OCI-M2 (cell line): ENCODE measurements around the gene STRA6.
"Not testable (repeated sequence)": the region's sequence is repeated elsewhere in the genome, so short reads cannot be mapped to it uniquely, and the experiment has no call there.

ENCODE experiments used
- DNase-seq: peaks from one replicate; lab custom pipeline; 2025; ENCODE audit not compliant: unreplicated experiment; lab: John Stamatoyannopoulos, UW

The STRA6 gene

GRCh38 chr15:74165461-74165860, 37.1 kb downstream of the STRA6 start:
- no peak for DNase-seq

DNA sequence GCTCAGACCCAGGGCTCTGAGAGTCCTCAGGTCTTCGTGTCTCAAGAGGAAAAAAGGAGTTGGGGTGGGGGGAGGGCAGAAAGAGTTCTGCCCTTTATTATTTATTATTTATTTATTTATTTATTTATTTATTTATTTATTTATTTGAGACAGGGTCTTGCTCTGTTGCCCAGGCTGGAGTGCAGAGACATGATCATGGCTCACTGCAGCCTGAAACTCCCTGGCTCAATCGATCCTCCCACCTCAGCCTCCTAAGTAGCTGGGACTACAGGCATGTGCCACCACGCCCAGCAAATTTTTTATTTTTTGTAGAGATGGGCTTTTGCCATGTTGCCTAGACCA, 40.4 kb downstream of the STRA6 start:
- DNase-seq, result not testable (repeated sequence)

DNA sequence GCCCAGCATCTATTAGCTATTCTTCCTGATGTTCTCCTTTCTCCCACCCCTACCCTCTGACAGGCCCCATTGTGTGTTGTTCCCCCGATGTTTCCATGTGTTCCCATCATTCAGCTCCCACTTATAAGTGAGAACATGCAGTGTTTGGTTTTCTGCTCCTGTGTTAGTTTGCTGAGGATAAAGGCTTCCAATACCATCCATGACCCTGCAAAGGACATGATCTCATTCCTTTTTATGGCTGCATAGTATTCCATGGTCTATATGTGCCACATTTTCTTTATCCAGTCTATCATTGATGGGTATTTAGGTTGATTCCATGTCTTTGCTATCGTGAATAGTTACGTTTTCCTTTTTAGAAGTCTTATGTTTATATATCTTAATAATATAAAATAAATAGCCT, 42.2 kb downstream of the STRA6 start:
- not testable (repeated sequence) for DNase-seq

- no peak for DNase-seq
Observed at GRCh38 chr15:74159773-74160172, 42.8 kb downstream of the STRA6 start.

- DNase-seq, result no peak
Observed at GRCh38 chr15:74158855-74159650, 43.5 kb downstream of the STRA6 start.

GRCh38 chr15:74157868-74158827, 44.4 kb downstream of the STRA6 start:
- DNase-seq, result no peak

DNA sequence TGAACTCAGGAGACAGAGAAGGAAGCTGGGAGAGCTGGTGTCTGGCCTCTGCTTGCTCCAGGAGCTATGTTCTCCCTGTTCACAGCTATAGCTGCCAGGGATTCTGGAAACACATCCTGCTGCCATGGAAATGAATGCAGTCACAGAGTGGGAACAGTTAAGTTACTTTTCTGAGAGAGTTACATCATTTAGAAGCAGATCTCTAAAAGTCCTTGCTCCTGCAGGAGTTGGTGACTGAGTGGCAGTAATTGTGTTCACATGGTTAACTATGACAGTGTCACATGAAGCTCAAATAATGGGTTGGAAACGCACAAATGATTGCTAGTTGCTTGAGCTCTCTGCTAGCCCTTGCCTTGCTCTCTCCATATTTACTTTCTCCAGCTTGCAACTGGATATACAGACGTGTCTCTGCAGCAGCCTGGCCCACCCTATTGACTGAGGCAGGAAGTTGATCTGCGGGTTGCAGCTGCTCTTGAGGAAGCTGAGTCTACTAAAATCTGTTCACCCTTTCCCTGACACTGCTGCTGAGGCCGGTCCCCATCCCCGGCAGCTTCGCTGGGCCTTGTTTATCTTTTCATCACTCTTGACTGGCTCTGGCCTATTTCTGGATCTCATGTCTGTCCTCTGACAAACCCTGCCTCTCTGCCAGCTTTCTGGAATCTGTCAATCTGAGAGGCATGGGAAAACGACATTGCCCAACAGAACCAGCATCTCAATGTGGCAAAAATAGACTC, 45.7 kb downstream of the STRA6 start:
- DNase-seq, result no peak

- no peak for DNase-seq
Observed at GRCh38 chr15:74155766-74156417, 46.7 kb downstream of the STRA6 start.

DNA sequence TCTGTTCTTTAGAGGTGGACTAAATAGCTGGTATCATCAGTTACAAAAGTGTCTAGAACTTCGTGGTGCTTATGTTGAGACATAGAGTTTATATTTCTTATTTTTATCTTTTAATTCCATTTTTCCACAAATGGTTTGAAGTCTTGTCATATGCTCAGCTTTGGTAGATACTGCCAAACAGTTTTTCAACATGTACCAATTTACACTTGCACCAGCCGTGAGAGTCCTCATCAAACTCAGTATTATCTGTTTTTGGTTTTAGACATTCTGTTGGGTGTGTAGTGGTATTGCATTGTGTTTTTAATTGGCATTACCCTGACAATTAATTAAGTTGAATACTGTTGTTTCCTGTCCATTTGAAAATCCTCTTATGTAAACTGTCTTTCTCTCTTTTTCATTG, 55.5 kb downstream of the STRA6 start:
- DNase-seq, result no peak

DNA sequence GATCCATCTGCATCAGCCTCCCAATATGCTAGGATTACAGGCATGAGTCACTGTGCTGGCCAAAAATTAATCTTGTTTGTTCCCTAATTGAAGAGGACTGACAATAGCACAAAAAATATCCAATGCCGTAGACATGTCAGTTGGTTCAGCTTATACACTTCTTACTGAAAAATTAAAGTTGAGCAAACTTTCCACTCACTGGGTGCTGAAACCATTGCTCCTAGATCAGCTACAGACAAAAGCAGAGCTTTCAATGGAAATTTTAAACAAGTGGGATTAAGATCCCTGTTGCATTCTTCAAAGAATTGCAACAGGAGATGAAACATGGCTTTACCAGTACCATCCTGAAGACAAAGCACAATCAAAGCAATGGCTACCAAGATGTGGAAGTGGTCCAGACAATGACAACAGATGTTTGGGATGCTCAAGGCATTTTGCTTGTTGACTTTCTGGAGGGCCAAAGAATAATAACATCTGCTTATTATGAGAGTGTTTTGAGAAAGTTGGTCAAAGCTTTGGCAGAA, 56.2 kb downstream of the STRA6 start:
- DNase-seq, result no peak

DNA sequence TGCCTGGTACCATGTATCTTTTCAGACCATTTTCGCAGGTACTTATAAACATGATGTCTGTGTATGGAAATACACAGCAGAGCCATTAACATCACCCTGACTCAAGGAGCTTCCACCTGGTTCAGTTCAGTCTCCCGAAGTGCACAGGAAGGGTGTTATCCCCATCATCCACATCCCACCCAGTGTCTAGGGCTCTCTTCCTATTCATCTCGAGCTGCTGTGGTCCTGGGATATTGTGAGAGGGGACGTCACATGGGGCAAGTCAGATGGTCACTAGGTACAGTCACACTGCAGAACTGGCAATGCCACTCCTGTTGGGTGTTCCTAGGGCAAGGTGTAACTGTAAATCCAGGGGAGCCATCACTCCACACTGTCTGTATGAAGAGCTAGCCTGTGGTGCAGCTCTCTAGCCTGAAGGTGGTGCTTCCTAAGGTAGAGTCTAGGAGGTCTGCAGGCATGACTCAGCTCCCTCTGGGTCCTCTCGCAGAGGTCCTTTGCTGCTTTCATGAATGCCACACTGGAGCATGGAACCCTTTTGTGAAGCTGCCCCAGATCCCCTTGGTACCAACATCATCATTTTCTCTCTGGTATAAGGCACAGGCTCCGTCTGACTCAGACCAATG, 58.3 kb downstream of the STRA6 start:
- DNase-seq, result no peak

DNA sequence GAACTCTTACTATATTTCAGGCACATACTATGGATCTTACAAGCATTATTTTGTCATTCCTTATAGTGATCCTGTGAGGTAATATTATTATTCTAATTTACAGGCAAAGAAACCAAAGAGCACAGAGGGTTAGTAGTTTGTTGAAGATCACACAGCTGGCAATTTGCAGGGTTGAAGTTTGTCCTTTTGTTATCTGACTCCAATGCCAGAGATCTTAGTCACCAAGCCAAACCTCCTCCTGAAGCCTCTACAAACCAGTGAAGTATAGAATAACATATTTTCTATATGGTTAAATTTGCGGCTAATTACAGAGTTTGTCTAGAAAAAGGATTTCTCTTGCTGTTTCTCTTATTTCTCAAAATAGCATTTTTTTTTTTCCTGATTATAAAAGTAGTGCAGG, 61.0 kb downstream of the STRA6 start:
- DNase-seq, result no peak

DNA sequence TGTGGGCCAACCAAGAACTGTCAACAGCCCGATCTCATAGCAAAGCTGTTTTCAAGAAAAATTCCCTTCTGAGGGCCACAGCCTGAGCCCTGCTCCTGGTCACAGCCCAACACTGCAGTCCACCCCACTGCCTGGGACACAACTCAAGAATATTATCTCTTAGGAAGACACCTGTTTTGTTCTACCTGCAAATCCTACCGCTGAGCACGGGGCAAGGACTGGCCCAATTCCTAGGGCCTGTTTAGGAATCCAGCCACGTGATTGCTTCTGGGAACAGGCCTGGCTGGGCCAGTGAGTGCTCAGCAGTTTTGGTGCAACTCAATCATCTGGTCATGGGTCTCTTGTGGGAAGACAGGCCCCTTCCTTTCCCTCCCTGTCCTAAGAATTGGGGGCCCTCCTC, 63.9 kb downstream of the STRA6 start:
- DNase-seq, result no peak

GRCh38 chr15:74137537-74137894, 65.1 kb downstream of the STRA6 start:
- DNase-seq, result no peak

DNA sequence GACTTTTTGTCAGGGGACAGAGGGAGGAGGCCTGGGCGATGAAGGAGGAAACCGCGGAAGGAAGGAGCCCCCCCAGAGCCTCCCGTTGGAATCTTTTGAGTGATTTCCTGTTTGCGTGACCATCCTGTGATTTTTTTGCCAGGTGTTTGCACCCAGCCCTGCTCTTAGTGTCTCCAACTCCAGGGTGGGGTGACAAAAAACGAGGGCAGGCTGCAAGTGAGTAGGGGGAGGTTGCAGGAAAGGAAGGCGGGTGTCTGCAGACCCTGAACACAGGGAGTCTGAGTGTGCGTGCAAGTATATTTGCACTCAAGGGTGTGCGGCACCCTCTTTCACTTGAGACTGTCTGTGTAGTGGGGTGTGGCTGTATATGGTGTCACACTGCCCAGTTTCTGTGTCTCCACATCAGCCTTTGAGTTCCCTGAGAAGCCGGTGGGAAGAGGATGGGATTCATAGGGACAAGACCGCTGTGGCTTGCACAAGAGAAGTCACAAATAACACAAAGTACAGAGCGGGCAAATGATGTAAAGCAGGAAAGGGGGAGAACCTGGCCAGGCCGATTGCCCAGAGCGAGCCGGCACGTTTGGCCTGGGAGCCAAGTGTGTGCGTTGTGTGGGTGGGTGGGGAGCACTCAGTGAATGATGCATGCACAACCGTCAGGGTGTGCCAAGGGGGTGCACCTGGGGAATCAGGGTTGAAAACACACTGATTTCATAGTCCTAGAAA, 65.6 kb downstream of the STRA6 start:
- no peak for DNase-seq

- DNase-seq, result no peak
Observed at GRCh38 chr15:74136540-74136813, 66.1 kb downstream of the STRA6 start.

GRCh38 chr15:74135041-74135565, 67.5 kb downstream of the STRA6 start:
- DNase-seq, result no peak

DNA sequence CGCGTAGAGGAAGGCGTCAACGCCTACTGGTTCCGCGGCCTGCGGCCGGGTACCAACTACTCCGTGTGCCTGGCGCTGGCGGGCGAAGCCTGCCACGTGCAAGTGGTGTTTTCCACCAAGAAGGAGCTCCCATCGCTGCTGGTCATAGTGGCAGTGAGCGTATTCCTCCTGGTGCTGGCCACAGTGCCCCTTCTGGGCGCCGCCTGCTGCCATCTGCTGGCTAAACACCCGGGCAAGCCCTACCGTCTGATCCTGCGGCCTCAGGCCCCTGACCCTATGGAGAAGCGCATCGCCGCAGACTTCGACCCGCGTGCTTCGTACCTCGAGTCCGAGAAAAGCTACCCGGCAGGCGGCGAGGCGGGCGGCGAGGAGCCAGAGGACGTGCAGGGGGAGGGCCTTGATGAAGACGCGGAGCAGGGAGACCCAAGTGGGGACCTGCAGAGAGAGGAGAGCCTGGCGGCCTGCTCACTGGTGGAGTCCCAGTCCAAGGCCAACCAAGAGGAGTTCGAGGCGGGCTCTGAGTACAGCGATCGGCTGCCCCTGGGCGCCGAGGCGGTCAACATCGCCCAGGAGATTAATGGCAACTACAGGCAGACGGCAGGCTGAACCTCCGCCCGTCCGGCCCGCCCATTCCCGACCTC, 68.1 kb downstream of the STRA6 start:
- DNase-seq, result no peak

- DNase-seq, result no peak
Observed at GRCh38 chr15:74133694-74134386, 68.7 kb downstream of the STRA6 start.
